Urinary bladder (tissue), 4 donors: Measurements from ENCODE around the gene ZNF282. TPM values are rescaled to one million over a fixed set of nuclear protein-coding genes. Genes with fewer than 3 reads are reported as not detected.
A peak's percentile ranks its signal among the peaks of the same experiment; 100 is the strongest.
"Not testable (repeated sequence)": the region's sequence is repeated elsewhere in the genome, so short reads cannot be mapped to it uniquely, and the experiment has no call there.

Experiments used
- DNase-seq: peaks from one replicate; pipeline ENCODE4 v3.0.0-alpha.2; 2015; ENCODE audit errors: extremely low spot score
- H3K27ac ChIP-seq: one replicate; pipeline ENCODE4 v1.5.1; 2013; ENCODE audit warnings: low read depth, mild to moderate bottlenecking, moderate library complexity
- H3K36me3 ChIP-seq: one replicate; pipeline ENCODE4 v1.6.1; 2013; ENCODE audit warnings: mild to moderate bottlenecking, moderate library complexity; ENCODE audit not compliant: insufficient read depth
- H3K4me1 ChIP-seq: one replicate; pipeline ENCODE4 v1.6.1; 2013; ENCODE audit warnings: mild to moderate bottlenecking, moderate library complexity; ENCODE audit not compliant: insufficient read depth
- H3K4me3 ChIP-seq: one replicate; pipeline ENCODE4 v1.5.1; 2013; ENCODE audit warnings: low read depth, low read length
- WGBS: extraction: QIAGEN DNeasy Blood & Tissue Kit; methylation state at CpG from one replicate; pipeline ENCODE4 v1.1.7; 2013; 5-methylcytosine and 5-hydroxymethylcytosine counted together
- polyA plus RNA-seq: library from polyadenylated mRNA; stranded (reverse); fragments of 200-250 nt; gene quantifications from one replicate; pipeline ENCODE4 v1.2.3, GENCODE V29; 2013
- small RNA-seq: library from RNA; depleted of rRNA; stranded (forward); fragments of <200 nt; gene quantifications from one replicate; pipeline ENCODE3, GENCODE V24; 2014
- total RNA-seq: library from RNA; depleted of rRNA; stranded (reverse); fragments of >200 nt; gene quantifications from one replicate; pipeline ENCODE4 v1.2.3, GENCODE V29; 2014
- donor health status: healthy with polysubstance abuse.
- donor health status: healthy.

ZNF282 gene
- total and polyA plus RNA-seq, 2 donors = 20.1 to 20.8 TPM

DNA sequence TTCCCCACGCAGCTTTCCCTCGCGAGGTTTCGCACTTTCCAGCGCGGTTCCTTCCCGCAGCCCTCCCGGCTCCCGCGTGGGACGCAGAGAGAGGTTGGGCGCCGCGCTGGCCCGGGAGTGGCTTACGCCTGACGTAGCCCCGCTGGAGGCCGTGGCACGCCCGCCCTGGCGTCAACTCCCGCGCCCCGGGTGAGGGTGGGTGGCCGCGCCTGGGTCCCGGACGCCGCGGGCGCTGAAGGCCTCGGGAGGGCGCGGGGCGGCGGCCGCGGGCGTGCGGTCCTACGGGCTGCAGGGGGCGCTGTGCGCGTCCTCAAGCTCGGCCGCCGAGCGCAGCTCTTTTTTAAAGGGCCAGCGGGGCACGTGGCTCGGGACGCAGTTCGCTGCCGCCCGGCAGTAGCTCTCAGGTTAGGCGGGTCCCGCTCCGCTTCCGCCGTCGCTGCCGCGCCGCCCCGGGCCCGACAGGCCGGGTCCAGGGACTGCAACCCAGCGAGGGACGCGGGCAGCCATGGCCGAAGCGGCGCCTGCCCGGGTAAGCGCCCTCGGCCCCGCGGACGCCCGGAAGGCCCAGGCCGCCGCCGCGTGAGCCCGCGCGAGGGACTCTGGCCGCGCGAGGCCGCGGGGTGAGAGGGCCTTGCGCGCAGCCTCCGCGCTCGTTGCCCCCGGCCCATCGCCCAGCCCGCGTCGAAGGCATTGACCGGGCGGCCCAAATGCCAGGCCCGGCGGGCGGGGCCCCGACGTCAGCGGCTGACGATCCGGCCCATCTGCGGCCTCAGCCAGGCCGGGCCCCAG lies 66.7 kb downstream of the ZNF282 start, which contains the start of gene ZNF783:
Gene ZNF783 (plus strand): TSS at position 368 of the 789 bp plus-strand sequence. CDS start 138 bp downstream, at position 506.
- WGBS = under 1% methylated on average over 115 of the region's 115 CpGs
- Histone ChIP-seq H3K27ac (peak within 1 kb of the TSS; percentile 96), H3K4me3 (peak within 1 kb of the TSS; percentile 69), H3K36me3 (no peaks in the 10 kb centered on the region), H3K4me1 (peaks cover 2% of the 10 kb centered on the region)
- DNase-seq = no peak

DNA sequence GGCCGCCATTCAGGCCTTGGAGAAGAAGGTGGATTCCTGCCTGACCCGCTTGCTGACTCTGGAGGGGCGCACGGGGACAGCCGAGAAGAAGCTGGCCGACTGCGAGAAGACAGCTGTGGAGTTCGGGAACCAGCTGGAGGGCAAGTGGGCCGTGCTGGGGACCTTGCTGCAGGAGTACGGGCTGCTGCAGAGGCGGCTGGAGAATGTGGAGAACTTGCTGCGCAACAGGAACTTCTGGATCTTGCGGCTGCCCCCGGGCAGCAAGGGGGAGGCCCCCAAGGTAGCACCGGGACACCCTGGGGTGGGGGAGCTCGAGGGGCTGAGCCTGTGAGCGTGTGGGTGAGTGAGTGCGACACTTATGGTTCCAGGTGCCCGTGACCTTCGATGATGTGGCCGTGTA lies 71.1 kb downstream of the ZNF282 start:
- WGBS = 94% methylated on average over 21 of the region's 21 CpGs
- H3K36me3 ChIP-seq = peaks cover 2% of the 10 kb centered on the region
- DNase-seq = no peak
- H3K4me3 ChIP-seq = no peak overlapping the region
- no peak overlapping the region for H3K27ac ChIP-seq
- H3K4me1 ChIP-seq = peaks cover 2% of the 10 kb centered on the region

DNA sequence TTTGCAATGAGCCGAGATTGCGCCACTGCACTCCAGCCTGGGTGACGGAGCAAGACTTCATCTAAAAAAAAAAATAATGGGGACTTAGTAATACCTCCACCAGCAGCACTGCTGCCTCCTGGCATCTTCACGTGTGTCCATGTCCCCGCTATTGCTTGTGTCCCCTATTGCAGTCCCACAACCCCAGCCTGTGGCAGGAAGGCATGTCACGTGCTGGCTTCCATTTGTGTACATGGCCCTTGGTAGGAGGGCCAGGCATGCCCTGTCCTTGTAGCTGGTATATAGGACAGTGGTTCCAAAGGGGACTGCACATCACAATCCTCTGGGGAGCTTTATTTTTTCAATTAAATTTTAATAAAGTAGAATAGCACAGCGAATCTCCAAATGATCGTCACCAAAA lies 72.4 kb downstream of the ZNF282 start:
- peaks cover 4% of the 10 kb centered on the region for H3K36me3 ChIP-seq

DNA sequence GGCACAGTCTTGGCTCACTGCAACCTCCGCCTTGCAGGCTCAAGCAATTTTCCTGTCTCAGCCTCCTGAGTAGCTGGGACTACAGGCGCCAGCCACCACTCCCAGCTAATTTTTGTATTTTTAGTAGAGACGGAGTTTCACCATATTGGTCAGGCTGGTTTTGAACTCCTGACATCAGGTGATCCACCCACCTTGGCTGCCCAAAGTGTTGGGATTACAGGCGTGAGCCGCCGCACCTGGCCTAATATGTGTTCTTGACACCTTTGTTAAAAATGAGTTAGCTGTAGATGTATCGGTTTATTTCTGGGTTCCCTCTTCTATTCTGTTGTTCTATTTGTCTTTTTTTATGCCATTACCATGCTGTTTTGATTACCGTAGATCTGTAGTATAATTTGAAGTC lies 79.1 kb downstream of the ZNF282 start:
- DNase-seq, H3K36me3 ChIP-seq: not testable (repeated sequence)
- 98% methylated on average over 8 of the region's 8 CpGs for WGBS

More for the DNA sequence above, 72.4 kb downstream of the ZNF282 start:
- no peak for DNase-seq
- H3K4me3 ChIP-seq = no peak overlapping the region
- H3K4me1 ChIP-seq = peaks cover 2% of the 10 kb centered on the region
- WGBS = 94% methylated on average over 8 of the region's 8 CpGs
- no peak overlapping the region for H3K27ac ChIP-seq

More for the DNA sequence above, 79.1 kb downstream of the ZNF282 start:
- not testable (repeated sequence) for H3K4me3 ChIP-seq, H3K4me1 ChIP-seq, H3K27ac ChIP-seq

Small RNA genes lying within 50 kb of the gene (small RNA-seq; reads per million reads assigned to genes)
- gene AC004890.1 = not detected

Other genes starting within 250 kb of the ZNF282 start
- gene PDIA4, start 167.0 kb upstream of the ZNF282 start, total RNA-seq = 92.8 TPM
- gene PDIA4, start 167.0 kb upstream of the ZNF282 start, polyA plus RNA-seq = 71.6 TPM
- 6.8 TPM for gene ZNF786, start 104.8 kb upstream of the ZNF282 start, total RNA-seq
- 5.5 TPM for gene ZNF786, start 104.8 kb upstream of the ZNF282 start, polyA plus RNA-seq
- gene ZNF425, start 69.2 kb upstream of the ZNF282 start, total RNA-seq = 4.9 TPM
- 2.7 TPM for gene ZNF425, start 69.2 kb upstream of the ZNF282 start, polyA plus RNA-seq
- 16.3 TPM for gene ZNF398, start 48.1 kb upstream of the ZNF282 start, total RNA-seq
- 6.8 TPM for gene ZNF398, start 48.1 kb upstream of the ZNF282 start, polyA plus RNA-seq
- gene ZNF212, start 44.1 kb downstream of the ZNF282 start, total RNA-seq = 5.5 TPM
- 8.5 TPM for gene ZNF212, start 44.1 kb downstream of the ZNF282 start, polyA plus RNA-seq
- 7.1 TPM for gene ZNF783, start 66.7 kb downstream of the ZNF282 start, total RNA-seq
- gene ZNF783, start 66.7 kb downstream of the ZNF282 start, polyA plus RNA-seq = 12.2 TPM